ENCODE results near the gene IKZF2.

The IKZF2 gene

GRCh38 chr2:213151437-213152064 is at the start of gene IKZF2:
Gene IKZF2, minus strand, starts transcription at chr2:213151612. Its CDS starts 2,983 bp downstream, at chr2:213148629.
- no peaks in the 10 kb centered on the region for H3K9me3 ChIP-seq (ENCODE audit: control insufficient read depth, low read depth, low read length)
- peaks cover 10% of the 10 kb centered on the region for H3K27me3 ChIP-seq (ENCODE audit: control insufficient read depth, insufficient read depth, low read length)
- H3K27ac ChIP-seq (ENCODE audit: low read length): no peak within 1 kb of the TSS

GRCh38 chr2:213199871-213200270 is 48.5 kb upstream of the IKZF2 start:
- Histone ChIP-seq H3K4me3 (ENCODE audit: low read length) (no peak overlapping the region), H3K27ac (ENCODE audit: low read length) (no peak overlapping the region), H3K9ac (ENCODE audit: low read length) (no peak overlapping the region), H3K27me3 (ENCODE audit: control insufficient read depth, insufficient read depth, low read length) (no peaks in the 10 kb centered on the region), H3K9me3 (ENCODE audit: control insufficient read depth, low read depth, low read length) (no peaks in the 10 kb centered on the region), H3K4me1 (ENCODE audit: control insufficient read depth, low read depth, low read length) (no peaks in the 10 kb centered on the region), H3K36me3 (ENCODE audit: control insufficient read depth, low read depth, low read length) (no peaks in the 10 kb centered on the region)

More at GRCh38 chr2:213151437-213152064, at the start of gene IKZF2:
- no peaks in the 10 kb centered on the region for H3K36me3 ChIP-seq (ENCODE audit: control insufficient read depth, low read depth, low read length)
- peak within 1 kb of the TSS; percentile 95 for H3K4me3 ChIP-seq (ENCODE audit: low read length)
- H3K4me1 ChIP-seq (ENCODE audit: control insufficient read depth, low read depth, low read length): peaks cover 17% of the 10 kb centered on the region
- H3K9ac ChIP-seq (ENCODE audit: low read length): peak within 1 kb of the TSS; percentile 60

GRCh38 chr2:213189001-213189899 is 37.8 kb upstream of the IKZF2 start:
- peak overlapping the region; percentile 47 for H3K4me3 ChIP-seq (ENCODE audit: low read length)
- peak overlapping the region; percentile 40 for H3K27ac ChIP-seq (ENCODE audit: low read length)
- peaks cover 40% of the 10 kb centered on the region for H3K4me1 ChIP-seq (ENCODE audit: control insufficient read depth, low read depth, low read length)
- H3K9ac ChIP-seq (ENCODE audit: low read length): peak overlapping the region; percentile 8
- H3K27me3 ChIP-seq (ENCODE audit: control insufficient read depth, insufficient read depth, low read length): no peaks in the 10 kb centered on the region
- no peaks in the 10 kb centered on the region for H3K9me3 ChIP-seq (ENCODE audit: control insufficient read depth, low read depth, low read length)
- no peaks in the 10 kb centered on the region for H3K36me3 ChIP-seq (ENCODE audit: control insufficient read depth, low read depth, low read length)

- Histone ChIP-seq H3K36me3 (ENCODE audit: control insufficient read depth, low read depth, low read length) (no peaks in the 10 kb centered on the region), H3K9ac (ENCODE audit: low read length) (no peak overlapping the region), H3K4me1 (ENCODE audit: control insufficient read depth, low read depth, low read length) (peaks cover 42% of the 10 kb centered on the region), H3K4me3 (ENCODE audit: low read length) (peak overlapping the region; percentile 47), H3K9me3 (ENCODE audit: control insufficient read depth, low read depth, low read length) (no peaks in the 10 kb centered on the region), H3K27ac (ENCODE audit: low read length) (peak overlapping the region; percentile 56), H3K27me3 (ENCODE audit: control insufficient read depth, insufficient read depth, low read length) (no peaks in the 10 kb centered on the region)
Observed at GRCh38 chr2:213188533-213188867, 37.1 kb upstream of the IKZF2 start.

GRCh38 chr2:213187833-213188532 is 36.6 kb upstream of the IKZF2 start:
- peak overlapping the region; percentile 56 for H3K27ac ChIP-seq (ENCODE audit: low read length)
- peak overlapping the region; percentile 45 for H3K9ac ChIP-seq (ENCODE audit: low read length)
- H3K4me3 ChIP-seq (ENCODE audit: low read length): peak overlapping the region; percentile 27
- H3K36me3 ChIP-seq (ENCODE audit: control insufficient read depth, low read depth, low read length): no peaks in the 10 kb centered on the region
- H3K27me3 ChIP-seq (ENCODE audit: control insufficient read depth, insufficient read depth, low read length): no peaks in the 10 kb centered on the region
- H3K9me3 ChIP-seq (ENCODE audit: control insufficient read depth, low read depth, low read length): no peaks in the 10 kb centered on the region
- peaks cover 47% of the 10 kb centered on the region for H3K4me1 ChIP-seq (ENCODE audit: control insufficient read depth, low read depth, low read length)

GRCh38 chr2:213187386-213187785 is 36.0 kb upstream of the IKZF2 start:
- H3K4me3 ChIP-seq (ENCODE audit: low read length): no peak overlapping the region
- H3K27me3 ChIP-seq (ENCODE audit: control insufficient read depth, insufficient read depth, low read length): no peaks in the 10 kb centered on the region
- H3K9ac ChIP-seq (ENCODE audit: low read length): peak overlapping the region; percentile 45
- H3K4me1 ChIP-seq (ENCODE audit: control insufficient read depth, low read depth, low read length): peaks cover 53% of the 10 kb centered on the region
- no peaks in the 10 kb centered on the region for H3K36me3 ChIP-seq (ENCODE audit: control insufficient read depth, low read depth, low read length)
- H3K27ac ChIP-seq (ENCODE audit: low read length): no peak overlapping the region
- no peaks in the 10 kb centered on the region for H3K9me3 ChIP-seq (ENCODE audit: control insufficient read depth, low read depth, low read length)

GRCh38 chr2:213185147-213185822 is 33.9 kb upstream of the IKZF2 start:
- no peak overlapping the region for H3K9ac ChIP-seq (ENCODE audit: low read length)
- peaks cover 63% of the 10 kb centered on the region for H3K4me1 ChIP-seq (ENCODE audit: control insufficient read depth, low read depth, low read length)
- no peaks in the 10 kb centered on the region for H3K27me3 ChIP-seq (ENCODE audit: control insufficient read depth, insufficient read depth, low read length)
- H3K27ac ChIP-seq (ENCODE audit: low read length): no peak overlapping the region
- no peaks in the 10 kb centered on the region for H3K36me3 ChIP-seq (ENCODE audit: control insufficient read depth, low read depth, low read length)
- H3K9me3 ChIP-seq (ENCODE audit: control insufficient read depth, low read depth, low read length): no peaks in the 10 kb centered on the region
- H3K4me3 ChIP-seq (ENCODE audit: low read length): no peak overlapping the region

- H3K36me3 ChIP-seq (ENCODE audit: control insufficient read depth, low read depth, low read length): no peaks in the 10 kb centered on the region
- no peak overlapping the region for H3K4me3 ChIP-seq (ENCODE audit: low read length)
- H3K9ac ChIP-seq (ENCODE audit: low read length): no peak overlapping the region
- H3K27me3 ChIP-seq (ENCODE audit: control insufficient read depth, insufficient read depth, low read length): no peaks in the 10 kb centered on the region
- no peaks in the 10 kb centered on the region for H3K9me3 ChIP-seq (ENCODE audit: control insufficient read depth, low read depth, low read length)
- peaks cover 34% of the 10 kb centered on the region for H3K4me1 ChIP-seq (ENCODE audit: control insufficient read depth, low read depth, low read length)
- H3K27ac ChIP-seq (ENCODE audit: low read length): no peak overlapping the region
Observed at GRCh38 chr2:213181712-213182111, 30.3 kb upstream of the IKZF2 start.

GRCh38 chr2:213177679-213178078 is 26.3 kb upstream of the IKZF2 start:
- H3K9me3 ChIP-seq (ENCODE audit: control insufficient read depth, low read depth, low read length): no peaks in the 10 kb centered on the region
- no peaks in the 10 kb centered on the region for H3K36me3 ChIP-seq (ENCODE audit: control insufficient read depth, low read depth, low read length)
- no peak overlapping the region for H3K4me3 ChIP-seq (ENCODE audit: low read length)
- H3K27ac ChIP-seq (ENCODE audit: low read length): no peak overlapping the region
- no peaks in the 10 kb centered on the region for H3K27me3 ChIP-seq (ENCODE audit: control insufficient read depth, insufficient read depth, low read length)
- H3K9ac ChIP-seq (ENCODE audit: low read length): no peak overlapping the region
- peaks cover 13% of the 10 kb centered on the region for H3K4me1 ChIP-seq (ENCODE audit: control insufficient read depth, low read depth, low read length)

GRCh38 chr2:213175673-213176247 is 24.3 kb upstream of the IKZF2 start:
- H3K27ac ChIP-seq (ENCODE audit: low read length): no peak overlapping the region
- H3K9me3 ChIP-seq (ENCODE audit: control insufficient read depth, low read depth, low read length): no peaks in the 10 kb centered on the region
- H3K4me3 ChIP-seq (ENCODE audit: low read length): no peak overlapping the region
- H3K4me1 ChIP-seq (ENCODE audit: control insufficient read depth, low read depth, low read length): no peaks in the 10 kb centered on the region
- no peaks in the 10 kb centered on the region for H3K27me3 ChIP-seq (ENCODE audit: control insufficient read depth, insufficient read depth, low read length)
- H3K9ac ChIP-seq (ENCODE audit: low read length): no peak overlapping the region
- no peaks in the 10 kb centered on the region for H3K36me3 ChIP-seq (ENCODE audit: control insufficient read depth, low read depth, low read length)

- Histone ChIP-seq H3K27ac (ENCODE audit: low read length) (no peak overlapping the region), H3K4me3 (ENCODE audit: low read length) (no peak overlapping the region), H3K9me3 (ENCODE audit: control insufficient read depth, low read depth, low read length) (no peaks in the 10 kb centered on the region), H3K4me1 (ENCODE audit: control insufficient read depth, low read depth, low read length) (no peaks in the 10 kb centered on the region), H3K9ac (ENCODE audit: low read length) (no peak overlapping the region), H3K36me3 (ENCODE audit: control insufficient read depth, low read depth, low read length) (no peaks in the 10 kb centered on the region), H3K27me3 (ENCODE audit: control insufficient read depth, insufficient read depth, low read length) (no peaks in the 10 kb centered on the region)
Observed at GRCh38 chr2:213172641-213173040, 21.2 kb upstream of the IKZF2 start.
